ENCODE data around the gene SHC4.

SHC4 gene

DNA sequence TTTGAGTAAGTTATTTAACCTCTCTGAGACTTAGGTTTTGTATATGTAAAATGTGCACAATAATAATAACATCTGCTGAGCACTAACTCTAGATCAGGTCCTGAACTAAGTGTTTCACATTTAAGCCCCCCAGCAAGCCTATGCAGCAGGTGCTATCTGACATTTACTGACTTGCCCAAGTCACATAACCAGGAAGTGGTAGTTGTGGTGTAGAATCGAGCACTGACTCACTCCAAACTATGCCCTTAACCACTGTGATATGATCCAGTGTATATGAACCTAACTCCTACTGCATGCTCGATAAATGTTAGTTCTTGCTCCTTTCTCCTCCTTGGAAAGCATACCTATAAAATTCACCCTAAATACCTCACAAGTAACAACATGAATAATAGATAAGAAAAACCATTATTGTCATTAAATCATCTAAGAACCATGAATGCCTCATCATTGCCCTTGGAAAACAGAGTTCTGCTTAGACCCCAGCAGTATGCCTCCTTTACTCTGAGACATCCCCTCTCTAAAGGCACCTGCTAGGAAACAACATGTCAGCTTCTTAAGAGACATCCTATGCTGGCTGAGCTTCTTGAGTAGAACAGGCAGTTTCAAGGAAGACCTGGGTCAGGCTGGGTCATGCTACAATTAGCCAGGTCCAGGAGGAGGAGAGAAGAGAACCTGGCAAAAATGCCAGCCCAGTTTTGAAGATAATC lies 3.0 kb upstream of the SHC4 start:
- DNase-seq (ENCODE audit: low read depth) = peak; percentile 26
- H3K9ac ChIP-seq (ENCODE audit: low read length) = no peak overlapping the region
- H3K4me1 ChIP-seq (ENCODE audit: control insufficient read depth, insufficient read depth, low read length) = peaks cover 19% of the 10 kb centered on the region
- H3K36me3 ChIP-seq (ENCODE audit: control insufficient read depth, insufficient read depth, low read length, severe bottlenecking) = no peaks in the 10 kb centered on the region
- peaks cover 3% of the 10 kb centered on the region for H3K9me3 ChIP-seq (ENCODE audit: control insufficient read depth, low read length)
- no peak overlapping the region for H3K4me3 ChIP-seq (ENCODE audit: low read length)
- H3K27me3 ChIP-seq (replicated peaks; ENCODE audit: control insufficient read depth, insufficient read depth, low read length) = peaks cover 2% of the 10 kb centered on the region

DNA sequence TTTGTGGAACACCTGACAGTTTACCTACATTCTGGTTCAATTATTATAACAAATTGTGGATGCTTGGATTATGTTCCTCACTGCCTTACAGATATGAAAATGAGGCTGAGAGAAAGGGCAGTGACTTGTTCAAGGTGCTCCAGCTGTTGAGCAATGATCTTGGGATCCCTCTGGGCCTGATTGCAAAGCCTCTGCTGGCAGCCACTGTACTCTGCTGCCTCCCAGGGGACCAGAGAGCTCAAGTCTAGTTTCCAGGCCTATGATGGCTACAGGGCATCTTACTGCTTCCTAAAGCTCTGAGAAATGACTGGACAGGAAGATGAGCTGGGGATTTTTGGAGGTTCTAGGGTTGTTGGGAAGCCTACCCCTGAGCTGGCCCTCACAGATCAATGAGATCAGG lies 2.3 kb upstream of the SHC4 start:
- peaks cover 19% of the 10 kb centered on the region for H3K4me1 ChIP-seq (ENCODE audit: control insufficient read depth, insufficient read depth, low read length)
- peaks cover 3% of the 10 kb centered on the region for H3K9me3 ChIP-seq (ENCODE audit: control insufficient read depth, low read length)
- no peaks in the 10 kb centered on the region for H3K27me3 ChIP-seq (replicated peaks; ENCODE audit: control insufficient read depth, insufficient read depth, low read length)
- DNase-seq (ENCODE audit: low read depth) = peak; percentile 67
- no peak overlapping the region for H3K4me3 ChIP-seq (ENCODE audit: low read length)
- no peak overlapping the region for H3K9ac ChIP-seq (ENCODE audit: low read length)
- H3K36me3 ChIP-seq (ENCODE audit: control insufficient read depth, insufficient read depth, low read length, severe bottlenecking) = no peaks in the 10 kb centered on the region

DNA sequence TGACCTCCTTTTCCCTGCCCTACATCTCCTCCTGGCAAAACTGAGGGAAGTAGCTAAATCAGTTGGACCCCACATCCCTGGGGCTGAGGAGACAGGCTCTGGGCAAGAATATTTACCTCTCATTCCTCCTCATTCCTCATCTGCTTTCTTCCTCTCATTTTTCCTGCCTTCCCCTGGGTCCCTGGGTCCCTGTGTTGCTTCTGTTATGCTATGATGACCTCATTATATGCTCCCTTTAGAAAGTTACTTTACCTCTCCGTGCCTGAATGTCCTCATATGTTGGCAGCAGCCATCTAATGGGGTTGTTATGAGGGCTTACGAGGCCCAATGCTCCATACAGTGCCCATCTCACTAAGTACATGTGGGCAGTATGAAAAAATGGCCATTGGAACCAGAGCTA lies 1.2 kb upstream of the SHC4 start:
- no peaks in the 10 kb centered on the region for H3K9me3 ChIP-seq (ENCODE audit: control insufficient read depth, low read length)
- no peaks in the 10 kb centered on the region for H3K36me3 ChIP-seq (ENCODE audit: control insufficient read depth, insufficient read depth, low read length, severe bottlenecking)
- no peaks in the 10 kb centered on the region for H3K27me3 ChIP-seq (replicated peaks; ENCODE audit: control insufficient read depth, insufficient read depth, low read length)
- H3K4me1 ChIP-seq (ENCODE audit: control insufficient read depth, insufficient read depth, low read length) = peaks cover 19% of the 10 kb centered on the region
- no peak overlapping the region for H3K9ac ChIP-seq (ENCODE audit: low read length)
- no peak for DNase-seq (ENCODE audit: low read depth)
- H3K4me3 ChIP-seq (ENCODE audit: low read length) = no peak overlapping the region

DNA sequence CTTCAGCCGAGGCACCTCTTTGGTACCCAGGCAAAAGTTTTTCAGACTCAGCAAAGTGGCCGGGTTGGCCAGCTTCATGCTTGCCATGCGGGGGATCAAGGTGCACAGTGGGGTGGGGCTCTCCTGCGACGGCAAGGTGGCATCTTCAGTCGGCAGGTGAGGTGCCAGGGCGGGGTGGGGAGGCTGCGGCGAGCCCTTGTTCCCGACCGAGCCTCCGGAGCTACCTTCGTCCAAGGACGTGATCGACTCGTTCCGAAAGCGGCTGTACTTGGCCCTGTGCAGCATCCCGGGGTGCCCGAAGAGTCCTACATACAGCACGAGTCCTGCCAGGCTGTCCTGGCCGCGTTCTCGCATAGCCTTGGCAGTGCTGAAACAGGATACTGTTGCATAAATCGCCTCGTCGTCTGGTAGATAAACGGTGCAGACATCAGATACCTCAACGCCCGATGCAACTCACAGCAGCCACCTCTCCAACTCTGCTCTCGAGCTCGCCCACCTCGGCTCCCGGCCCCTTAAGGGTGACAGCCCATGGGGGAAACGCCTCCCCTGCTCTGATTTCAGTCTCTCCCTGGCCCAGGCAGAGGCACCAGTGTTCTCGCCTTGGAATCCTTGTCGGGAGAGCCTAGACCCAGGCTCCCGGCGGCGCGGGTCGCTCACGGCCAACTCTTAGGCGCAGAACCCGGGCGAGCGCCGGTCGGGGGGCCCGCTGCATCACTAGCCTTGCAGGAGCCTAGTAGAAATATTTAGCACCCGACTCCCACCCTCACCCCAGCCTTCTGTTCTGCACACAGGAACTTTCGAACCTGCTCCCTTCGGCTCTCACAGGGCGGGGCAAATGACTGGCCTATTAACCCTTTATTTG lies 826 bp downstream of the SHC4 start:
- peak overlapping the region; percentile 66 for H3K9ac ChIP-seq (ENCODE audit: low read length)
- H3K27me3 ChIP-seq (replicated peaks; ENCODE audit: control insufficient read depth, insufficient read depth, low read length) = no peaks in the 10 kb centered on the region
- DNase-seq (ENCODE audit: low read depth) = peak; percentile 84

DNA sequence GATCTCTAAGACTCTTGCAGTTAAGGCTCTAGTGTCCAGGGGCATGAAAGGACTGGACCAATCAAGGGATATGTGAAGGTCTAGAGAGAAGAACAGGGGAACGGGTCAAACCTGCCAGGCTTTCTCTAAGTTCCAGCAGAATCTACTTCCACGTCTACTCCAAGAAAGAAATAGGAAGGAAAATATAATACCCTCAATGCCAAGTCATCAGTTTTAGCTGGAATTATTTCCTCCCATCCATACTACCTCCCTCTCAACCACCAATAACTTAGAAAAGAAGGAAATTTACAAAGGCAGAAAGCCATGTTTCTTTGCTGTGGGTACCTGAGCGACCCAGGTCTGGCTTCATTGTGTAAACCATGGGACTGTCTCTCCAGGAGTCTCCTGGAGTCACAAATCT lies 7.8 kb downstream of the SHC4 start:
- DNase-seq (ENCODE audit: low read depth) = no peak
- H3K36me3 ChIP-seq (ENCODE audit: control insufficient read depth, insufficient read depth, low read length, severe bottlenecking) = no peaks in the 10 kb centered on the region
- H3K9ac ChIP-seq (ENCODE audit: low read length) = no peak overlapping the region
- peaks cover 15% of the 10 kb centered on the region for H3K4me1 ChIP-seq (ENCODE audit: control insufficient read depth, insufficient read depth, low read length)
- no peak overlapping the region for H3K4me3 ChIP-seq (ENCODE audit: low read length)
- H3K9me3 ChIP-seq (ENCODE audit: control insufficient read depth, low read length) = no peaks in the 10 kb centered on the region
- no peaks in the 10 kb centered on the region for H3K27me3 ChIP-seq (replicated peaks; ENCODE audit: control insufficient read depth, insufficient read depth, low read length)

More for the DNA sequence above, 826 bp downstream of the SHC4 start:
- peak overlapping the region; percentile 90 for H3K4me3 ChIP-seq (ENCODE audit: low read length)
- no peaks in the 10 kb centered on the region for H3K9me3 ChIP-seq (ENCODE audit: control insufficient read depth, low read length)
- H3K4me1 ChIP-seq (ENCODE audit: control insufficient read depth, insufficient read depth, low read length) = peaks cover 19% of the 10 kb centered on the region
- H3K36me3 ChIP-seq (ENCODE audit: control insufficient read depth, insufficient read depth, low read length, severe bottlenecking) = no peaks in the 10 kb centered on the region

DNA sequence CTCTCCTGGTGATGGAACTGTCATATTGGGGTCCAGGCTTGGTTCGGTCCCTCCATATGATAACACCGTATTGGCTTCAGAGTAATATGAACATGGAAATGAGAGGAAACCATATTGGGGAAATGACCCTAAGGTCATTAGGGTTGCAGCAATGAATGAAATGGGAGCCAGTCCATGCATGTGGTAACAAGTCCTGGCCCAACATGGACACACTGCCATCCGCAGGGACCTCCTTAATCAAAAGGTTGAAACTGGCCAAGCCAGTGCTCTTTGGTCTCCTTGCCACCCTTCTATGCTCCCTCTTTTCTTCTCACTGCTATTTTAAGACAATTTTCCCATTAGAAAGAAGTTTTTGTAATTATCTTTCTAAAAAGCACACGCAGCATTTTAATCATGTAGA lies 8.3 kb downstream of the SHC4 start:
- Histone ChIP-seq H3K9me3 (ENCODE audit: control insufficient read depth, low read length) (no peaks in the 10 kb centered on the region), H3K9ac (ENCODE audit: low read length) (no peak overlapping the region), H3K36me3 (ENCODE audit: control insufficient read depth, insufficient read depth, low read length, severe bottlenecking) (no peaks in the 10 kb centered on the region), H3K27me3 (replicated peaks; ENCODE audit: control insufficient read depth, insufficient read depth, low read length) (no peaks in the 10 kb centered on the region), H3K4me3 (ENCODE audit: low read length) (no peak overlapping the region), H3K4me1 (ENCODE audit: control insufficient read depth, insufficient read depth, low read length) (peaks cover 15% of the 10 kb centered on the region)
- no peak for DNase-seq (ENCODE audit: low read depth)

DNA sequence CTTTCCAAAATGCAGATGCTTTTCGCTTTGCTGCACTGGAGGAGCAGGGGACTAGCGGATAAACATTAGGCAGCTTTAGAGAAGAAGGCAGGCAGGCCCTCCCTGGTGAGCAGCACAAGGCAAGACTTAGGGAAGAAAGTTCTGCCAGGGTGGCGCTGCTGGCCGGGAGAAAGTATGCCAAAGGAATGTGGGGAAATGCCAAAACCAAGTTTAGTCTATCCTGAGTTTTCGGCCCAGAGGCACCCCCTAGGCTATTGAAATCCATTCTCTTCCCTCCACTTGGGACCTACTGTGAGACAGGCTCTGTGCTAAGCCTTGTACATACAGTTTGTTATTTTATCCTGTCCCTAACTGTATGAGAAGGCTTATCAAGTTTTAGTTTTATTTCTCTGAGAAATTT lies 9.2 kb downstream of the SHC4 start:
- no peak overlapping the region for H3K9ac ChIP-seq (ENCODE audit: low read length)
- H3K36me3 ChIP-seq (ENCODE audit: control insufficient read depth, insufficient read depth, low read length, severe bottlenecking) = no peaks in the 10 kb centered on the region
- peak; percentile 69 for DNase-seq (ENCODE audit: low read depth)
- H3K9me3 ChIP-seq (ENCODE audit: control insufficient read depth, low read length) = no peaks in the 10 kb centered on the region
- H3K27me3 ChIP-seq (replicated peaks; ENCODE audit: control insufficient read depth, insufficient read depth, low read length) = no peaks in the 10 kb centered on the region
- H3K4me3 ChIP-seq (ENCODE audit: low read length) = no peak overlapping the region
- H3K4me1 ChIP-seq (ENCODE audit: control insufficient read depth, insufficient read depth, low read length) = peaks cover 15% of the 10 kb centered on the region

DNA sequence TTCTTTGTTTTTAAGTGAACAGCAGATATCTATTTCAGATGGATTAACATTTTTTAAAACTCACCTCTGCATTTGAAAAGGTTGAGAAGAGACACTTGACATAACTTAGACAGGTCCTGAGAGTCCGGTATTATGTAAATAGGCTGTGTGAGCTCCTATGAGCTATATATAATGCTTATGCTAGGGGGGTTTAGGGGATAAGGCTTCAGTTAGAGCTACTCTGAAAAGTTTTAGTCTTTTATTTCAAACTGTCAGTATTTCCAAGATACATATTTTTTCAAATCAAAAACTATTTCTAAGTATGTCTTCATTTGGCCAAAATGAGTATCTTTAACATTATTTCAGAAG lies 16.9 kb downstream of the SHC4 start:
- no peak for DNase-seq (ENCODE audit: low read depth)

DNA sequence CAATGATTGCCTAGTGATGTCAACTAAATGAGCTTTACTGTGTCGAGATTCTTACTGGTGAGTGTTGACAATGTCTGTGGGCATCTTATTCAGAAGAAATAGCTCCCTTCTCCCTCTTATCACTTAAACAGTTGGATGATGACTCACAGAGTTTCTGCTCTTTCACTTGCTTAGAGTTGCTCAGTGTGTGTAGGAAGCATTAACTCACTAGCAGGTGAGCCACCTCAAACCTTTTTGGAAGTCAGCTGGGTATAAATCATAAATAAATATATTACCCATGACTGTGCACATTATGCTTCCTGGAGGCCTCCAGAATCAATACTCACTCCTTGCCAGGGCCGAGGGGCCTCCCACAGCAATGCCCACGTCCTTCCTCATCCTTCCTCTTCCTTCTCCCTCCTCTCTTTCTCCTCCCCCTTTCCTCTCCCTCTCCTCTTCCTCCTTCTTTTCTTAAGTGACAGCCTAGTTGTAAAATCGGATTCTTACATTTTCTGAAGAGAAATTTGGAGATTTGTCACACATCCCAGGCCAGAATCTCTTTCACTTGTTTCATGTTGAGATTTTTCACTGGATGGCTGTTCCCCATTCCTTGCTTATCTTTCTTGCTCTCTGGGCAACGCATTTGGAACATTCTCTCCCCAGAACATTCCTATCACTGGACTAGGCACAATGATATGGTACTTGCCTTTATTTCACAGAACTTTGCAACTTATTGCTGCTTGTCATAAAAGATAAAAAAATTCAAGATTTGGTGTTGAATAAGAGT lies 17.5 kb downstream of the SHC4 start:
- Histone ChIP-seq H3K9ac (ENCODE audit: low read length) (no peak overlapping the region), H3K4me1 (ENCODE audit: control insufficient read depth, insufficient read depth, low read length) (peaks cover 3% of the 10 kb centered on the region), H3K9me3 (ENCODE audit: control insufficient read depth, low read length) (no peaks in the 10 kb centered on the region), H3K27me3 (replicated peaks; ENCODE audit: control insufficient read depth, insufficient read depth, low read length) (no peaks in the 10 kb centered on the region), H3K36me3 (ENCODE audit: control insufficient read depth, insufficient read depth, low read length, severe bottlenecking) (no peaks in the 10 kb centered on the region), H3K4me3 (ENCODE audit: low read length) (no peak overlapping the region)
- DNase-seq (ENCODE audit: low read depth) = peak; percentile 50

More for the DNA sequence above, 16.9 kb downstream of the SHC4 start:
- Histone ChIP-seq H3K4me1 (ENCODE audit: control insufficient read depth, insufficient read depth, low read length) (peaks cover 3% of the 10 kb centered on the region), H3K27me3 (replicated peaks; ENCODE audit: control insufficient read depth, insufficient read depth, low read length) (no peaks in the 10 kb centered on the region), H3K36me3 (ENCODE audit: control insufficient read depth, insufficient read depth, low read length, severe bottlenecking) (no peaks in the 10 kb centered on the region), H3K9me3 (ENCODE audit: control insufficient read depth, low read length) (no peaks in the 10 kb centered on the region), H3K9ac (ENCODE audit: low read length) (no peak overlapping the region), H3K4me3 (ENCODE audit: low read length) (no peak overlapping the region)

DNA sequence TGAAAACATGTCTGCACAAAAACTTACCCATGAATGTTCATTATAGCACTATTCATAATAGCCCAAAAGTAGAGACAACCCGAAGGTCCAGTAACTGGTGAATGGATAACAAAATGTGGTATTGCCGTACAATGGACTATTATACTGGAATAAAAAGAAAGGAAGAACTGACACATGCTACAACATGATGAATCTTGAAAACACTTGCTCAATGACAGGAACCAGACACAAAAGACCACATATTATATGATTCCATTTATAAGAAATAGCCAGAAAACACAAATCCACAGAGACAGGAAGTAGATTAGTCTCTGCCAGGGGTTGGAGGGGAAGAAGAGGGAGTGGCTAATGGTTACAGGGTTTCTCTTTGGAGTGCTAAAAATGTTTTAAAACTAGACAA lies 18.3 kb downstream of the SHC4 start:
- H3K36me3 ChIP-seq (ENCODE audit: control insufficient read depth, insufficient read depth, low read length, severe bottlenecking) = no peaks in the 10 kb centered on the region
- H3K9me3 ChIP-seq (ENCODE audit: control insufficient read depth, low read length) = no peaks in the 10 kb centered on the region
- no peaks in the 10 kb centered on the region for H3K27me3 ChIP-seq (replicated peaks; ENCODE audit: control insufficient read depth, insufficient read depth, low read length)
- no peak overlapping the region for H3K9ac ChIP-seq (ENCODE audit: low read length)
- peaks cover 8% of the 10 kb centered on the region for H3K4me1 ChIP-seq (ENCODE audit: control insufficient read depth, insufficient read depth, low read length)
- DNase-seq (ENCODE audit: low read depth) = no peak
- no peak overlapping the region for H3K4me3 ChIP-seq (ENCODE audit: low read length)

DNA sequence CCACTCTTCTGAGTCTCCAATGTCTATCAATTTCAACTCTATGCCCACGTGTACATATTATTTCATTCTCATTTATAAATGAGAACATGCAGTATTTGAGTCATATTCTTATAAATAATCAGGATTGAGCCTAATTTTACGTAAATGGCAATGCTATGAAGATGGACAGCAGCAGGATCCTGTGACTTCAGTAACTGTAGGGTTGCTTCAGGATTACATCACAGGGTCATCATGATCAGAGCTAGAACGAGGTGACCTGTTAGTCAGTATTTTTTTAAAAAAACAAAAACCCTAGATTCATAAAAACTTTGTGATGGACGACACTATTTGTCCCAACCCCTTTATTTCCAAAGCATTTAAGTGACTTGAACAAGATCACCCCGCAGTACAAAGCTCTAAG lies 21.8 kb downstream of the SHC4 start:
- Histone ChIP-seq H3K4me1 (ENCODE audit: control insufficient read depth, insufficient read depth, low read length) (peaks cover 22% of the 10 kb centered on the region), H3K4me3 (ENCODE audit: low read length) (no peak overlapping the region), H3K27me3 (replicated peaks; ENCODE audit: control insufficient read depth, insufficient read depth, low read length) (no peaks in the 10 kb centered on the region), H3K36me3 (ENCODE audit: control insufficient read depth, insufficient read depth, low read length, severe bottlenecking) (no peaks in the 10 kb centered on the region), H3K9me3 (ENCODE audit: control insufficient read depth, low read length) (no peaks in the 10 kb centered on the region), H3K9ac (ENCODE audit: low read length) (no peak overlapping the region)
- no peak for DNase-seq (ENCODE audit: low read depth)

Data from adipocyte (in vitro differentiated cells).